Gastrocnemius medialis (tissue), 4 donors: ENCODE data around the gene MAFF. TPM values are rescaled to one million over a fixed set of nuclear protein-coding genes. Genes with fewer than 3 reads are reported as not detected.

Experiments used
- ATAC-seq, 2 donors: fragments of 150-250 bp; one replicate each; pipeline ENCODE4 v1.9.1; 2016
- DNase-seq, 2 donors: peaks; one replicate each; pipeline ENCODE4 v3.0.0-alpha.2; 2019
- H3K27ac ChIP-seq, 4 donors: fragments of 200-600 bp; sonication (generic); 1 replicate in 1 of 4; 2 replicates in 3 of 4; pipeline ENCODE4 v1.5.1; 2016 to 2018; ENCODE audit warnings: mild to moderate bottlenecking in 2 of 4, moderate library complexity in 1 of 4
- H3K27me3 ChIP-seq, 3 donors: fragments of 200-600 bp; sonication (generic) in 2 of 3; 1 replicate in 1 of 3; 2 replicates in 2 of 3; pipeline versions ENCODE4 v1.5.1 to v1.6.0; 2016 to 2019; ENCODE audit warnings: mild to moderate bottlenecking in 1 of 3, moderate library complexity in 1 of 3
- H3K36me3 ChIP-seq, 2 donors: fragments of 200-600 bp; sonication (generic) in 1 of 2; one replicate each; pipeline ENCODE4 v1.5.1; 2017 to 2018
- H3K4me1 ChIP-seq, 2 donors: fragments of 200-600 bp; sonication (generic) in 1 of 2; one replicate each; pipeline ENCODE4 v1.5.1; 2016 to 2017; ENCODE audit warnings: mild to moderate bottlenecking in 2 of 2
- H3K4me3 ChIP-seq, 4 donors: fragments of 200-600 bp; sonication (generic) in 3 of 4; 1 replicate in 1 of 4; 2 replicates in 3 of 4; pipeline ENCODE4 v1.5.1; 2016 to 2019; ENCODE audit warnings: mild to moderate bottlenecking in 2 of 4
- H3K9me3 ChIP-seq, 3 donors: fragments of 200-600 bp; sonication (generic) in 2 of 3; 1 replicate in 1 of 3; 2 replicates in 2 of 3; pipeline ENCODE4 v1.5.1; 2016 to 2019
- POLR2A ChIP-seq, 2 donors: fragments of 450-650 bp; IDR thresholded peaks; one replicate each; pipeline ENCODE4 v1.6.1; 2017; ENCODE audit warnings: antibody characterized with exemption in 2 of 2, mild to moderate bottlenecking in 2 of 2, moderate library complexity in 2 of 2
- in situ Hi-C, 4 donors: fragments of 200-750 bp; cut with MboI; loops; one replicate each; pipeline versions ENCODE4 v1.15.0 to v1.8.0; 2017; ENCODE audit warnings: low sequenced_read_pairs in 4 of 4
- intact Hi-C: fragments of 100-400 bp; cut with DNase I; formaldehyde crosslinking; loops from one replicate; pipeline ENCODE4 v1.15.1; 2023; ENCODE audit warnings: low total_unique reads
- total RNA-seq, 4 donors: library from RNA; depleted of rRNA; stranded (reverse); fragments of >200 nt; gene quantifications; one replicate each; pipeline versions ENCODE4 v1.1.0 to v1.2.3, GENCODE V29; 2016
- TF ChIP-seq, protein P1 (sequence below), 5 experiments: fragments of 450-650 bp in 3 of 5; fragments of 200-600 bp in 2 of 5; sonication (generic) in 2 of 5; IDR thresholded peaks in 4 of 5; conservative IDR thresholded peaks in 1 of 5; 1 replicate in 4 of 5; 2 replicates in 1 of 5; pipeline ENCODE4 v1.5.1; 2016 to 2019; ENCODE audit warnings: antibody characterized with exemption in 5 of 5, mild to moderate bottlenecking in 3 of 5, moderate library complexity in 3 of 5

Gene MAFF
- total RNA-seq, 4 donors from 2014 or later, result 19.3 to 448 (median 33.4) TPM

DNA sequence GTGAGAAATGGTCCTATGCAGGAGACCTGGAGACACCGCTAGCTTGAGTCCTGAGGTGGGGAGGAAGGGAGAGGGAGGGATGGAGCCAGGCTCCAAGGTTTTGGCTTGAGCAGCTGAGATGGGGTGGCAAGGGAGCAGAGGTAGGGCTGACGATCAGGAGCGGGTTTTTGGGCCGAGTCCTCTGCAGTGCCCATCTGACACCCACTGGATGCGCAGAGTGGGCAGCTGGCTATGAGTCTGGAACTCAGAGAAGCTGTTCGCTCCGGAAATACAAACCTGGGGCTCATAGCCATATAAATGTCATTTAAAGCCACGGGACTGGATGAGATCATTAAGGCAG lies 453 bp upstream of the MAFF start:
- ATAC-seq (no peak), DNase-seq (peak in 1 of 2 donors; percentile 38)
- TF ChIP-seq, protein P1, sequence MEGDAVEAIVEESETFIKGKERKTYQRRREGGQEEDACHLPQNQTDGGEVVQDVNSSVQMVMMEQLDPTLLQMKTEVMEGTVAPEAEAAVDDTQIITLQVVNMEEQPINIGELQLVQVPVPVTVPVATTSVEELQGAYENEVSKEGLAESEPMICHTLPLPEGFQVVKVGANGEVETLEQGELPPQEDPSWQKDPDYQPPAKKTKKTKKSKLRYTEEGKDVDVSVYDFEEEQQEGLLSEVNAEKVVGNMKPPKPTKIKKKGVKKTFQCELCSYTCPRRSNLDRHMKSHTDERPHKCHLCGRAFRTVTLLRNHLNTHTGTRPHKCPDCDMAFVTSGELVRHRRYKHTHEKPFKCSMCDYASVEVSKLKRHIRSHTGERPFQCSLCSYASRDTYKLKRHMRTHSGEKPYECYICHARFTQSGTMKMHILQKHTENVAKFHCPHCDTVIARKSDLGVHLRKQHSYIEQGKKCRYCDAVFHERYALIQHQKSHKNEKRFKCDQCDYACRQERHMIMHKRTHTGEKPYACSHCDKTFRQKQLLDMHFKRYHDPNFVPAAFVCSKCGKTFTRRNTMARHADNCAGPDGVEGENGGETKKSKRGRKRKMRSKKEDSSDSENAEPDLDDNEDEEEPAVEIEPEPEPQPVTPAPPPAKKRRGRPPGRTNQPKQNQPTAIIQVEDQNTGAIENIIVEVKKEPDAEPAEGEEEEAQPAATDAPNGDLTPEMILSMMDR (IDR thresholded peaks at IDR 0.05 in 4 of 5, conservative IDR thresholded peaks at IDR 0.05 in 1 of 5), result no peak
- TF ChIP-seq POLR2A (IDR thresholded peaks at IDR 0.05), result no peak
- intact Hi-C loops, result loop anchor here (1.0 to 10.0 kb wide), 4 partner anchors 20 to 116 kb away; partner anchors contain the start of genes BAIAP2L2, CSNK1E, PLA2G6 and TMEM184B
- Histone ChIP-seq H3K27me3 (no peaks in the 10 kb centered on the region), H3K4me1 (peaks cover 15 to 25% of the 10 kb centered on the region in 2 donors), H3K27ac (peak overlapping the region; percentile 95 to 100 (median 96)), H3K9me3 (no peaks in the 10 kb centered on the region), H3K36me3 (no peaks in the 10 kb centered on the region), H3K4me3 (peak overlapping the region; percentile 56 to 91 (median 80))
- in situ Hi-C loops, result no loop called here

DNA sequence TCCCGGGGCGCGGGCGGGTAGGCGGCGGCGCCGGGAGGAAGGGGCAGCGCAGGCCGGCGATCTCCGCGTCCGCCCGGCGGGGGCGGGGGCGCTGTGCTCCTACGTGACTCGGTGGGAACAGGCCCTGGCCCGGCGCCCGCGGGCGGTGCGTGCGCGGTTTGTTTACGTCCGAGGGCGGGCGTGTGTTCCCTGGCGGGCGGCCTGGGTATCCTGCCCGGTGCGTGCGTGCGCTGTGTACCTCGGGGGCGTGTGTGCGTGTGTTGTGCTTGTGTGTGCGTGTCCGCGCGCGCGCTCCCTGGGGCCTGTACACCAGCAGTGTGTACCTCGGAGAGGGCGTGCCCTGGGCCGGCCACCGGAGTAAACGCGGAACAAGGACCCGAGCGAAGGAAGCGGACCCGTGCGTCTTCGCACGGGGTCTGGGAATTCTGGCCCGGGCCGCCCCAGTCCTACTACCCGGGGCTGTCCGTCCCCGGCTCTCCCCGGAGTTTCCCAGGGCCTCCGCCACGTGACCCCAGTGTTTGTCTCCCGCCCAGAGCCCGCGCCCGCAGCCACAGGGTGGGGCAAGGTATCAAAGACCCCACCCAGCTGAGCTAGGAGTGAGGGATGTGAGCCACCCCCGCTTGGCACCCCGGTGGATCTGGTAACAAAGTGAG lies 769 bp downstream of the MAFF start:
- intact Hi-C loops (loop anchor here (1.0 to 10.0 kb wide), 4 partner anchors 70 to 133 kb away; partner anchors contain the start of genes BAIAP2L2, CSNK1E and TMEM184B), in situ Hi-C loops (no loop called here)
- Histone ChIP-seq H3K4me1 (peaks cover 15 to 25% of the 10 kb centered on the region in 2 donors), H3K9me3 (no peaks in the 10 kb centered on the region), H3K27me3 (no peaks in the 10 kb centered on the region), H3K27ac (peak overlapping the region; percentile 95 to 100 (median 96)), H3K4me3 (peak overlapping the region; percentile 69 to 91 (median 80)), H3K36me3 (no peaks in the 10 kb centered on the region)
- DNase-seq (peak; percentile 92 to 94), ATAC-seq (peak; percentile 61 to 69)
- TF ChIP-seq, protein P1 (IDR thresholded peaks at IDR 0.05 in 4 of 5, conservative IDR thresholded peaks at IDR 0.05 in 1 of 5), result peak; percentile 14 to 55 (median 21)
- peak in 1 of 2 donors; percentile 47 for TF ChIP-seq POLR2A (IDR thresholded peaks at IDR 0.05)

DNA sequence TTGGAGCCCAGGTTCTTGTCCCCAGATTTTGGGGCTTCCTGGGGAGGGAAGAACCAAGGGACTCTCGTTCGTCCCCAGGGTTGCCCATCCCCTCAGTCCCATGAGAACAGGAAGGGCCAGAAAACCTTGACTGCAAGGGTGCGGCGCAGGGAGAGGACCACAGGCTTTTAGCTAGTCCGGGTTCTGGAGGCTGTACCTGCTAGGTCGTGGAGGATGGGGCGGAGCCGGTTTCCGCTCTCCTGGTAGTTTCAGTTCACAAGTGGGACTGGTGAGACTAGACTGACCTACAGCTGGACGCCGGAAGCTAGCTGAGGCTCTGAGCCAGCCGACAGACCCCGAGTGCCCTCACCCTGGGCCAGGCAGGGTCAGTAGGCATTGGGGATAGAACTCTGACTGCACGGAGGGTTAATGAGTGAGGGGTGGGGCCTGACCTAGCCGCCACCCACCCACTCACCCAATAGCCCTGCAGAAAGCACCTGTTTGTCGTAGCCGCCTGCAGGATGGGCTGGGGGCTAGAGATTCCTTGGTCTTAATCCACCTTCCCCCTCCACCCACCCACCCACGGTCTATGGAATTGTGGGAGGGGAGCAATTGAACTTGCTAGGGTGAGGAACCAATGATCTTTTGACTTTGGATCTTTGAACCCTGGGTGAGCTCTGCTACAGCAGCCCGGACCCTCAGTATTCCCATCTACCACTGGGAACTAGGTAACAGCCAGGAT lies 1.5 kb downstream of the MAFF start:
- intact Hi-C loops, result loop anchor here (5.0 to 10.0 kb wide), 3 partner anchors 69 to 114 kb away; partner anchors contain the start of genes BAIAP2L2, CSNK1E and TMEM184B
- DNase-seq, result peak in 1 of 2 donors; percentile 47
- H3K4me1 ChIP-seq, result peaks cover 15 to 25% of the 10 kb centered on the region in 2 donors

DNA sequence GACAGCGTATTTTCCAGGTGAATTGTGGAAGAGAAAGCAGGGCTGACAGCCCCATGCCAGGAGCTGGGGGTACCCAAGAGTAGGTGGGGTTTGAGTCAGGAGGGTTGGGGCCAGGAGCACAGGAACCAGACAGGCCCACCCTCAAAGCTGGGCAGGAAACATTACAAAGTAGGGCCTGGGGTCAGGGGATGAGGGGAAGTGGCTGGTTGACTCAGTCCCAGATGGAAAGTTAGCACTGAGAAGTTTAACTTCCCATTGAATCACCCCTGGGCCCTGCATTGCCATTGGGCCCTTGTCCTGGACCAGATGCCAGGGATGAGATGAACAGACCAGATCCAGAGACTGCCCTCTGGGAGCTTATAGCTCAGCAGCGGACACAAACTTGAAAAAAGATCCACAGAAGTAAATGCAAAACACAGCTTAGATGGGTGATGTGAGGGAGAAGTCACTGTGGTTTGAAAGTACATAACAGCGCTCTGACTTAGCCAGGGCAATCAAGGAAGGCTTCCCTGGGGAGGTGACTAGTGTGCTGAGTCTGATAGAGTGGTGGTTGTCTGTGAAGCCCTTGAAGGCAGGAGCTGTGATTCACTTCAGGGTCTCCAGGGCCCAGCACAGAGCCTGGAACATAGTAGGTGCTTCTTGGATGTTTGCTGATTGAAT lies 2.2 kb downstream of the MAFF start:
- TF ChIP-seq, protein P1 (IDR thresholded peaks at IDR 0.05 in 4 of 5, conservative IDR thresholded peaks at IDR 0.05 in 1 of 5), result no peak
- TF ChIP-seq POLR2A (IDR thresholded peaks at IDR 0.05), result no peak
- in situ Hi-C loops, result no loop called here
- no peaks in the 10 kb centered on the region for H3K27me3 ChIP-seq

More for the DNA sequence above, 1.5 kb downstream of the MAFF start:
- TF ChIP-seq, protein P1 (IDR thresholded peaks at IDR 0.05 in 4 of 5, conservative IDR thresholded peaks at IDR 0.05 in 1 of 5), result no peak
- no peak for TF ChIP-seq POLR2A (IDR thresholded peaks at IDR 0.05)
- no peaks in the 10 kb centered on the region for H3K9me3 ChIP-seq
- in situ Hi-C loops, result no loop called here
- peak overlapping the region; percentile 95 to 100 (median 96) for H3K27ac ChIP-seq
- no peak for ATAC-seq
- peak overlapping the region; percentile 69 to 91 (median 80) for H3K4me3 ChIP-seq
- H3K27me3 ChIP-seq, result no peaks in the 10 kb centered on the region
- H3K36me3 ChIP-seq, result peaks cover 0 to 4% of the 10 kb centered on the region in 2 donors

More for the DNA sequence above, 2.2 kb downstream of the MAFF start:
- DNase-seq (no peak), ATAC-seq (no peak)
- no peaks in the 10 kb centered on the region for H3K9me3 ChIP-seq
- peaks cover 15 to 25% of the 10 kb centered on the region in 2 donors for H3K4me1 ChIP-seq
- peak overlapping the region in 3 of 4 donors; percentile 73 to 91 (median 86) for H3K4me3 ChIP-seq
- H3K27ac ChIP-seq, result peak overlapping the region; percentile 95 to 100 (median 96)
- intact Hi-C loops, result loop anchor here (5.0 to 10.0 kb wide), 3 partner anchors 68 to 113 kb away; partner anchors contain the start of genes BAIAP2L2, CSNK1E and TMEM184B
- peaks cover 0 to 5% of the 10 kb centered on the region in 2 donors for H3K36me3 ChIP-seq
